NB4 (cell line): ENCODE measurements around the gene ICAM2.

Experiments used
- CTCF ChIP-seq: IDR thresholded peaks from one replicate; pipeline ENCODE4 v1.5.1; 2012; ENCODE audit warnings: low read depth, low read length
- MAX ChIP-seq: IDR thresholded peaks from 2 replicates; pipeline ENCODE4 v1.6.1; 2011; ENCODE audit warnings: low read depth, low read length
- MYC ChIP-seq: IDR thresholded peaks from 2 replicates; pipeline ENCODE4 v1.6.1; 2011; ENCODE audit warnings: low read depth, low read length
- POLR2A ChIP-seq: IDR thresholded peaks from 2 replicates; pipeline ENCODE4 v1.6.1; 2011; ENCODE audit warnings: mild to moderate bottlenecking; ENCODE audit not compliant: insufficient read length; ENCODE audit errors: extremely low read depth

GRCh38 chr17:64069143-64069542, 48.7 kb upstream of the ICAM2 start:
- no peak for TF ChIP-seq POLR2A
- no peak for TF ChIP-seq CTCF
- no peak for TF ChIP-seq MAX
- TF ChIP-seq MYC: no peak
